Neural cell (in vitro differentiated cells): ENCODE results near the gene ARID1B. TPM values are rescaled to one million over a fixed set of nuclear protein-coding genes. Genes with fewer than 3 reads are reported as not detected.

Experiments
- H2AFZ ChIP-seq: fragments of 200-600, 300-800 bp; sonication (generic), shearing (Covaris generic); 2 replicates; pipeline ENCODE4 v1.6.0; 2014; ENCODE audit warnings: low read depth, mild to moderate bottlenecking, antibody characterized with exemption, low read length, moderate library complexity
- H3F3A ChIP-seq: fragments of 200-600 bp; shearing (Covaris generic); 2 replicates; pipeline ENCODE4 v1.6.1; 2016; ENCODE audit warnings: mild to moderate bottlenecking, moderate library complexity, mixed read lengths, antibody characterized with exemption, low read length; ENCODE audit not compliant: insufficient read depth, poor library complexity, severe bottlenecking
- H3K27ac ChIP-seq: fragments of 200-600, 300-800 bp; sonication (generic), shearing (Covaris generic); 2 replicates; pipeline ENCODE4 v1.5.1; 2014; ENCODE audit warnings: mild to moderate bottlenecking, low read length, moderate library complexity
- H3K27me3 ChIP-seq: fragments of 300-800, 200-600 bp; sonication (generic), shearing (Covaris generic); 2 replicates; pipeline ENCODE4 v1.6.0; 2014; ENCODE audit warnings: mild to moderate bottlenecking, low read depth, low read length, moderate library complexity; ENCODE audit not compliant: insufficient read depth
- H3K36me3 ChIP-seq: fragments of 300-800, 200-600 bp; sonication (generic), shearing (Covaris generic); 2 replicates; pipeline ENCODE4 v1.5.1; 2014; ENCODE audit warnings: mild to moderate bottlenecking, antibody characterized with exemption, low read length, moderate library complexity; ENCODE audit not compliant: insufficient read depth
- H3K4me2 ChIP-seq: fragments of 300-800, 200-600 bp; sonication (generic), shearing (Covaris generic); 2 replicates; pipeline ENCODE4 v1.6.0; 2014; ENCODE audit warnings: mild to moderate bottlenecking, low read length
- H3K4me3 ChIP-seq: fragments of 300-800, 200-600 bp; sonication (generic), shearing (Covaris generic); 2 replicates; pipeline ENCODE4 v1.5.1; 2014; ENCODE audit warnings: mild to moderate bottlenecking, low read length, moderate library complexity
- H3K79me2 ChIP-seq: fragments of 200-600 bp; shearing (Covaris generic); replicated peaks from 2 replicates; pipeline ENCODE4 v1.6.0; 2014; ENCODE audit warnings: mild to moderate bottlenecking, low read length, moderate library complexity; ENCODE audit not compliant: insufficient read depth
- H3K9ac ChIP-seq: fragments of 300-800, 200-600 bp; sonication (generic), shearing (Covaris generic); 2 replicates; pipeline ENCODE4 v1.6.1; 2016; ENCODE audit warnings: mild to moderate bottlenecking, low read length, mixed read lengths
- H3K9me2 ChIP-seq: fragments of 200-600 bp; shearing (Covaris generic); 2 replicates; pipeline ENCODE4 v1.6.1; 2016; ENCODE audit warnings: mild to moderate bottlenecking, low read length, mixed read lengths; ENCODE audit not compliant: insufficient read depth
- H3K9me3 ChIP-seq: fragments of 200-600, 300-800 bp; sonication (generic), shearing (Covaris generic); 2 replicates; pipeline ENCODE4 v1.6.1; 2016; ENCODE audit warnings: mild to moderate bottlenecking, mixed run types, low read length, moderate library complexity, mixed read lengths
- H4K20me1 ChIP-seq: fragments of 200-600 bp; shearing (Covaris generic); 2 replicates; pipeline ENCODE4 v1.6.1; 2016; ENCODE audit warnings: mild to moderate bottlenecking, mixed run types; ENCODE audit not compliant: insufficient read depth
- CTCF ChIP-seq: fragments of 450-650 bp; IDR thresholded peaks from 2 replicates; pipeline ENCODE4 v1.5.1; 2014; ENCODE audit warnings: antibody characterized with exemption, mild to moderate bottlenecking, moderate library complexity; ENCODE audit not compliant: poor library complexity, severe bottlenecking
- EP300 ChIP-seq: fragments of 450-650 bp; conservative IDR thresholded peaks from 2 replicates; pipeline ENCODE4 v1.6.1; 2014; ENCODE audit warnings: antibody characterized with exemption, mild to moderate bottlenecking, moderate library complexity; ENCODE audit not compliant: poor library complexity, severe bottlenecking
- EZH2 ChIP-seq: fragments of 200-600, 300-800 bp; shearing (Covaris generic), sonication (generic); IDR thresholded peaks from 2 replicates; pipeline ENCODE4 v1.6.1; 2014; ENCODE audit warnings: antibody characterized with exemption, low read length, borderline replicate concordance, mild to moderate bottlenecking; ENCODE audit not compliant: insufficient read depth, poor library complexity, severe bottlenecking
- MXI1 ChIP-seq: fragments of 450-650 bp; conservative IDR thresholded peaks from 2 replicates; pipeline ENCODE4 v1.6.1; 2014; ENCODE audit warnings: antibody characterized with exemption, mild to moderate bottlenecking; ENCODE audit not compliant: poor library complexity, severe bottlenecking
- POLR2AphosphoS5 ChIP-seq: IDR thresholded peaks from 2 replicates; pipeline ENCODE4 v1.6.1; 2012
- RAD21 ChIP-seq: fragments of 450-650 bp; conservative IDR thresholded peaks from 2 replicates; pipeline ENCODE4 v1.6.1; 2014; ENCODE audit warnings: antibody characterized with exemption, mild to moderate bottlenecking, moderate library complexity
- REST ChIP-seq: IDR thresholded peaks from 2 replicates; pipeline ENCODE4 v1.6.1; 2012; ENCODE audit warnings: borderline replicate concordance
- SMC3 ChIP-seq: fragments of 450-650 bp; conservative IDR thresholded peaks from 2 replicates; pipeline ENCODE4 v1.6.1; 2014; ENCODE audit warnings: antibody characterized with exemption, mild to moderate bottlenecking, moderate library complexity; ENCODE audit not compliant: poor library complexity
- TAF1 ChIP-seq: IDR thresholded peaks from 2 replicates; pipeline ENCODE4 v1.6.1; 2012; ENCODE audit warnings: low read depth
- polyA plus RNA-seq: library from polyadenylated mRNA; depleted of rRNA; stranded (reverse); fragments of >200 nt; gene quantifications from 2 replicates; pipeline ENCODE4 v1.2.3, GENCODE V29; 2014

Gene ARID1B
- polyA plus RNA-seq, 1 donor from 2014 or later = 35.0 TPM

GRCh38 chr6:157049133-157049532, 272.0 kb downstream of the ARID1B start:
- Histone ChIP-seq H3K9me3 (no peaks in the 10 kb centered on the region), H3K79me2 (peaks cover 4% of the 10 kb centered on the region), H3K4me3 (no peak overlapping the region), H3K27me3 (no peaks in the 10 kb centered on the region), H4K20me1 (no peaks in the 10 kb centered on the region), H3K36me3 (no peaks in the 10 kb centered on the region), H3F3A (peaks cover 6% of the 10 kb centered on the region), H2AFZ (no peak overlapping the region), H3K27ac (no peak overlapping the region), H3K9ac (no peak overlapping the region), H3K9me2 (no peaks in the 10 kb centered on the region), H3K4me2 (no peak overlapping the region)
- no peak for TF ChIP-seq POLR2AphosphoS5
- no peak for TF ChIP-seq EZH2
- no peak for TF ChIP-seq REST
- TF ChIP-seq EP300 = no peak
- TF ChIP-seq CTCF = no peak

DNA sequence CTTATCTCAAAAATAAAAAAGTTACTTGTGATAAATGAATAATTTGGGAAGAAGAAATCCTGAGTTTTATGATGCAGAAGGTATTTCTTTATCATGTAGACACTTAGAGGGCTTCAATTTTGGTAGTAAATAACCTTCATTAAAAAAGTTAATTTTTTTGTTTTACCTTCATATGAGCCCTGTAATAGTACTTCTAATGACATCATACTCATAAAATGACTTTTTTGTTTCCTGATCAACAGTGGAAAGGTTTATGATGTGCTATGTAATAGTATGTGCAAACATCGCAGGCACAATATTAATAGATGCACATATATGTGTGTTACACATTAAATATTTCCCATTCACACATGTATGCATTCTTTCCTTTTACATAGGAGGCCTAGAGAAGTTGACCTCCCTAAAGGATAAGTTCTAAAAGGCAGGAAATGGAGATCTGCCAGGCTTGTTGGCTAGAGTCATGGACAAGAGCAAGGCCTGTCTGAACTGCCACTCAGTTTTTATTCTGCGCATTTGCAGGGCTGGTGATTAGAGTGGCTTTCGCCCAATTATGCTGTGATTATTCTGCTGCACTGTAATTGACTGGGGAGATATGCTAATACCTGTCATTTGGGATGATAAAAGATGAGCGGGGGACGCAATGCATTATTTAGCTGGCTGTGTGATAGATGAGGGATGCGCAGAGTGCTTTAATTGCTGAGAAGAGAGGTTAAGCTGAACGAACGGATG, 273.5 kb downstream of the ARID1B start:
- peaks cover 6% of the 10 kb centered on the region for H3F3A ChIP-seq
- no peaks in the 10 kb centered on the region for H3K9me2 ChIP-seq
- no peaks in the 10 kb centered on the region for H3K9me3 ChIP-seq
- no peaks in the 10 kb centered on the region for H3K36me3 ChIP-seq
- peak overlapping the region; percentile 87 for H3K27ac ChIP-seq
- H3K4me3 ChIP-seq = peak overlapping the region; percentile 44
- H3K79me2 ChIP-seq = peaks cover 8% of the 10 kb centered on the region
- TF ChIP-seq MXI1 (no peak), EP300 (peak; percentile 72), POLR2AphosphoS5 (peak; percentile 52)
- peak overlapping the region; percentile 42 for H3K9ac ChIP-seq
- no peak overlapping the region for H2AFZ ChIP-seq
- no peaks in the 10 kb centered on the region for H4K20me1 ChIP-seq
- no peaks in the 10 kb centered on the region for H3K27me3 ChIP-seq
- H3K4me2 ChIP-seq = peak overlapping the region; percentile 15

DNA sequence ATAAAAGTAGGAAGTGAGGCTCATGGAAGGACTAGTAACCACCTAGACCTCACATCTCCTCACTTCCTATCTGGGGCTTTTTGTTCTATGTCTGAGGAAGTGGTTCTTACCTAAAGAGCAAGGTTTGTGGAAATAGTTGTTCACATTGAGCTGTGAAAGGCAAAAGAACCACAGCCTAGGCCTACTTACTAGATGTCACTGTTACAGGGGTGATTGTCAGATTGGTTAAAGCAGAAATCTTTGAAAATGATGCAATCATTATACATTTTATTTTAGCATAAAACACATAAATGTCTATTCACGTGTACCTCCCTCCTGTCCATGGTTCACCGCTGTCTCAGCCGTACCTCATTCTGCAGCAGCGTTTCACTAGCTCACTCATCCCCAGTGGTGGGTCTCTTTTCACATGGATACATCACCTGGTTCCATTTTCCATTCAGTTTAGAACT, 277.4 kb downstream of the ARID1B start:
- Histone ChIP-seq H3K27me3 (no peaks in the 10 kb centered on the region), H4K20me1 (no peaks in the 10 kb centered on the region), H3K27ac (peak overlapping the region; percentile 31), H3K9me3 (no peaks in the 10 kb centered on the region), H3F3A (peaks cover 6% of the 10 kb centered on the region), H3K9me2 (no peaks in the 10 kb centered on the region), H2AFZ (no peak overlapping the region), H3K4me3 (no peak overlapping the region), H3K36me3 (no peaks in the 10 kb centered on the region), H3K4me2 (no peak overlapping the region), H3K9ac (no peak overlapping the region), H3K79me2 (peaks cover 7% of the 10 kb centered on the region)
- TF ChIP-seq REST (no peak), MXI1 (no peak), EZH2 (no peak), SMC3 (no peak), EP300 (no peak), POLR2AphosphoS5 (no peak), CTCF (no peak), RAD21 (no peak), TAF1 (no peak)
